SK-MEL-5 (cell line): Measurements from ENCODE around the gene SIRT5. TPM values are rescaled to one million over a fixed set of nuclear protein-coding genes. Genes with fewer than 3 reads are reported as not detected.
A peak's percentile ranks its signal among the peaks of the same experiment; 100 is the strongest.

Source experiments
- DNase-seq: peaks from one replicate; pipeline ENCODE4 v3.0.0-alpha.2; 2016; ENCODE audit warnings: low read depth, low spot score
- in situ Hi-C: cut with HindIII; loops from 2 replicates; pipeline ENCODE4 v1.10.0; 2016; ENCODE audit warnings: low sequenced_read_pairs, high pct_unique_total_duplicates, low pct_unique_long_range_greater_than_20kb
- total RNA-seq: library from RNA; depleted of rRNA; stranded (reverse); fragments of >200 nt; shearing (Covaris generic); gene quantifications from 2 replicates; pipeline ENCODE4 v1.2.3, GENCODE V29; 2014; rRNA removed

The SIRT5 gene
- total RNA-seq, 1 experiment from 2014 or later: 19.4 TPM

DNA sequence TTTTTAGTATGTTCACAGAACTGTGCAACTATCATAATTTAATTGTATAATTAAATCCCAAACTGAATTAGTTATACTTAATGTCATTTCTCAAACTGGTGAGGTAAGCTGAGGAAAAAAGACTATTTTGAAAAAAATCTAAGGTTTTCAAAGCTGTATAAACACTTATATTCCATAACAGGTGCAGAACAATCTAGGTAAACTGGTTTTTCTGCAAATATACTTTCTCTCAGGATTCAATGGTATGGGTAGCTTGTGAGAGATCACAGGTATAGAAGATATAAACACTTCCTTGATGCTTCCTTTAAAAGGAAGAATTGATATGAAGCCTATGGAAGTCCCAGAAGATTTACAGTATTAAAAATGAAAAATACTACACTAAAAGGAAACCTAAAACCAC, 74.4 kb downstream of the SIRT5 start:
- no peak for DNase-seq
- in situ Hi-C loops: no loop called here

DNA sequence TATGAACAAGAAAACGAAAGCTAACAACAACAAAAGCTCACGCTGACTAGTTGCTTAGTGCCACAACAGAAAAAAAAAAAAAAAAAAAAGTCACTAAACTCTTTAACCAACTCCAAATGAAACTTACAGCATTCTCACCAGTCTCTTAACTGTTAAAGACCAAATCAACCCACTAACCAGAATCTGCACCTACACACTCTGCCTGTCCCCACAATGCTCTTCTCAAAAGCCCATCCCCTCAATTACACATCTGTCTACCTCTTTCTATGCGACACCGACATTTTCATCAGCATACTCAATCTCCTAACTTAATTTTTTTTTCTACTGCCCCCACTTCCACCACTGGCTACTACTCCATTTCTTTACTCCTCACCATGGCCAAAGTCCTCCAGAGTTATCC, 75.0 kb downstream of the SIRT5 start:
- no peak for DNase-seq
- in situ Hi-C loops: no loop called here

DNA sequence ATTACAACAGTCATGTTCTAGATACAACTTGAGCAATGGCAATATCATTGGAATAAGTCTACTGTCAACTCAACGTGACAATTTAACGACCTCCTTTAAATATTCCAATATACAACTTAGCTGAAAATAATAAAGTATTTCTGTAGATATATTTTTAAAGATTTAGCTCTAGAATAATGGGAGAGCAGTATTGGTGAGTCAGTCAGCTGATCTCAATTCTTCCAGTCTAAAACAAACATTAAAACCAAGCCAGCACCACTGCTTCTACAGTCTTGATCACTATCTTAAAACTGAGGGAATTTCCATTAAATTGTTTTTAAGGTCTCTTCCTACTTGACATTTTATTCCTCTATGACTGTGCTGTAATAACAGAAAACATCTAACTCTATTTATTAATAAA, 78.9 kb downstream of the SIRT5 start:
- in situ Hi-C loops: no loop called here
- DNase-seq: no peak

DNA sequence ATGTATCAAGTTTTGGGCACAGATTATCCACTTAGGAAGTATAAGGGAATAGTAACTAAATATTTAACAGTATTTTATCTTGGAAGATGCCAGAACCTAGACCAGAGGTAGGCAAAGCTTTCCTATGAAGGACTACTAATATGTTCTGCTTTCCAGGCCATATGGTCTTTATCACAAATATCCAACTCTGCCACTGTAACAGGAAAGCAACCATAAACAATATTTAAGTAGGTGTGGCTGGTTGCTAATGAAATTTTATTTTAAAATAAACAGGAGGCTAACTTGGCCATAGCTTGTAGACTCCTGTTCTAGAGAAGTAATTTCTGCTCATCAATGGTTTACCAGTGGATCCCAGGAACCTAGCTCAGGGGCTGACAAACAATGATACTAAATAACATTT, 80.1 kb downstream of the SIRT5 start:
- in situ Hi-C loops: no loop called here
- no peak for DNase-seq

DNA sequence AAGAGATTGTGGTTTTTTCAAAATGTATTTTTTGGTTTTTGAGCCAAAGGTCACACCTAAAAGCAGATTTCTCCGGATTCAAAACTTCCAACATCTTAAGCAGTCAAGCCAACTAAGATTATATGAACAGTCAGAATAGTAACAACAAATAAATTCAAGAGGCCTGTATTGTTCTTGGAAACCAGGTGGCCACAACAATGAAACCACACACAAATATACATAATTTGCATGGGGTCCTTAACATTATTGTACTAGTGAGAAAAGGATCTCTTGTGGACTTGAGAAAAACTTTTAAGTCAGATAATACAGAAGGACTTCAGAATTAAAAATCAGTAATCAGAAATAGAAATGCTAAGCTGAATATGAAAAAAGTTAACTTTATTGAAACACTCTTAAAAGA, 81.3 kb downstream of the SIRT5 start:
- in situ Hi-C loops: no loop called here
- DNase-seq: no peak

DNA sequence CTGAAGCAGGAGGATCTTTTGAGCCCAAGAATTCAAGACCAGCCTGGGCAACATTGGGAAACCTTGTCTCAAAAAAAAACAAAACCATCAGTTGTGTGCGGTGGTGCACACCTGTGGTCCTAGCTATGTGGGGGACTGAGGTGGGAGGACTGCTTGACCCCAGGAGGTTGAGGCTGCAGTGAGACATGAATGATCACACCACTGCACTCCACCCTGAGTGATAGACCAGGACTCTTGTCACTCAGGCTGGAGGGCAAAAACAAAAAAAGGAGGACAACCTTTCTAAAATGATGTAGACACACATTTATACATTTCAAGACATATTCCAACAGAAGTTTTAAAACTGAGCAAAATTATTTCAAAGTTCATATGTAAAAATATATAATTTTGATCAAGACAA, 85.9 kb downstream of the SIRT5 start:
- in situ Hi-C loops: no loop called here
- DNase-seq: no peak

DNA sequence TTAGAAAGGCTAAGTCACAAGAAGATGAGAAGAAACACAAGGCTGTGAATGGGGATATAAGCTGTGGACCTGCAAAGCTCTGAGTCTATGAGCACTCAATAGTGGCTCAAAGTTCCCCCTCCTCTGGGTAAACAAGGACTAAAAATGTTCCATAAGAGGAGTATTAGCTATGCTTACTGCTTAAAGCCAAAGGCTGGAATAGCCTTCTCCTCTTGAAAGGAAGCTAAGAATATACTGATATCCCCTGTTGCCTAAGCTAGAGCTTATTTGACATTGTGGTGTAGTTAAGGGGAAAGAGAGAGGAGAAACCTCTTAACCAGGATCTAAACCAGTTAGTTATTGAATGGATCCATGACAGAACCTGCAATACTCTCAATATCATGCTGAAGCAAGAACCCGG, 86.5 kb downstream of the SIRT5 start:
- no peak for DNase-seq
- in situ Hi-C loops: no loop called here

DNA sequence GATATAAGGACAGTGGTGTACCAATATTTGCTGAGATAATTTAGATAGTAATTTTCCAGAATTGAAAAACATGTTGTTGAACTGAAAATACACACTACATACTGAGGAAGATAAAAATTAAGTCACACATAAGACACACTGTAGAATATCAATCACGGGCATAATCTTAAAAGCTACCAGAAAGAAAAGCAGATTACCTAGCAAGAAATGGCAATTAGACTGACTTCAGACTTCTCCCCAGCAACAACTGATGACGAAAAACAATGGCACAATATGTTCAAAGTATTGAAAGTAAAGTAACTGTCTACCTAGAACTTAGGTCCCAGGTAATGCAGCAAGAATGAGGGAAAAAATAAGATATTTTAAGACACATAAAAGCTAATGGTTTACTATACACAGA, 87.2 kb downstream of the SIRT5 start:
- peak; percentile 20 for DNase-seq
- in situ Hi-C loops: no loop called here

DNA sequence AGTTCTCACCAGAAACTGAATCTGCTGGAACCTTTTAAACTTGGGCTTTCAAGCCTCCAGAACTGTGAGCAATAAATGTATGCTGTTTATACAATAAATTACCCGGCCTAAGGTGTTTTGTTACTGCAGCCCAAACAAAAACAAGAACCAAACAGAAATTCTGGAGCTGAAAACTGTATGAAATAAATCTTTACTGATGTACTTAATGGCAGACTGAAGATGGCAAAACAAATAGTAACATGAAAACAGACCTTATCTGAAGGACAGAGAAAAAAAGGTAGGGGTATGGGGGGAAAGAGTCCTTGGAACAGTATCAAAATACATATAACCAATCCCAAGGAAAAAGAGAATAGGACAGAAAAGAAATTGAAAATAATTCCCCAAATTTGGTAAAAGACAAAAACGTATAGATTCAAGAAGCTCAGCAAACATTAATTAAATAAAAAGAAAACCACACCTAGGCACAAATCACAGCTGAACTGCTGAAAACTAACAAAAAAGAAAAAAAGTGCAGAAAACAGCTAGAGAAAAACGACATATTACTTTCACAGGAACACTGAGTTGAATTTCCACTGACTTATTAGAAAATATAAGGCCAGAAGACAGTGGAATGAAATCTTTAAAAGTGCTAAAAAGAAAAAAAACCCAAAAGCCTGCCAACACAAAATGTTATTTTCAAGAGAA, 88.4 kb downstream of the SIRT5 start:
- in situ Hi-C loops: no loop called here
- no peak for DNase-seq

DNA sequence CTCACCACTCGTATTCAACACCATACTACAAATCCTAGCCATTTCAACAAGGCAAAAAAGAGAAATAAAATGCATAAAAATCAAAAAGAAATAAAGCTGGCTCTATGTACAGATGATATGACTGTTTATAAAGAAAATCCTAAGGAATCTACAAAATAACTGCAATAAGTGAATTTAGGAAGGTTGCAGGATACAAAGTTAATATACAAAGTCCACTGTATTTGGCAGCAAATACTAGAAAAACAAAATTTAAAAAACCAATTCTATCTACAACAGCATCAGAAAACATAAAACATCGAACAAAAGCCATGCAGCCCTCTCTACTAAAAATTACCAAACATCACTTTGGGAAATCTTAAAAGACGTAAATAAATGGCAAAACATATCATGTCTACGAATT, 89.6 kb downstream of the SIRT5 start:
- in situ Hi-C loops: no loop called here
- no peak for DNase-seq

Other genes starting within 250 kb of the SIRT5 start
- gene TBC1D7, start 246.1 kb upstream of the SIRT5 start, total RNA-seq: 1,012 and 1,069 TPM in 2 replicates
- 7.3 and 8.6 TPM in 2 replicates for gene GFOD1, start 87.0 kb upstream of the SIRT5 start, total RNA-seq
- gene NOL7, start 40.7 kb downstream of the SIRT5 start, total RNA-seq: 170 and 179 TPM in 2 replicates
- 27.2 and 30.7 TPM in 2 replicates for gene RANBP9, start 137.2 kb downstream of the SIRT5 start, total RNA-seq
- gene MCUR1, start 240.0 kb downstream of the SIRT5 start, total RNA-seq: 45.5 and 58.2 TPM in 2 replicates